Activated T-cell treated with anti-CD3 and anti-CD28 coated beads for 24 hours (primary cell): ENCODE results near the gene EIF6.
"Not testable (repeated sequence)": the region's sequence is repeated elsewhere in the genome, so short reads cannot be mapped to it uniquely, and the experiment has no call there.

Source experiments
- DNase-seq: peaks from one replicate; pipeline ENCODE4 v3.0.0-alpha.2; 2020; ENCODE audit warnings: low read depth

The EIF6 gene

DNA sequence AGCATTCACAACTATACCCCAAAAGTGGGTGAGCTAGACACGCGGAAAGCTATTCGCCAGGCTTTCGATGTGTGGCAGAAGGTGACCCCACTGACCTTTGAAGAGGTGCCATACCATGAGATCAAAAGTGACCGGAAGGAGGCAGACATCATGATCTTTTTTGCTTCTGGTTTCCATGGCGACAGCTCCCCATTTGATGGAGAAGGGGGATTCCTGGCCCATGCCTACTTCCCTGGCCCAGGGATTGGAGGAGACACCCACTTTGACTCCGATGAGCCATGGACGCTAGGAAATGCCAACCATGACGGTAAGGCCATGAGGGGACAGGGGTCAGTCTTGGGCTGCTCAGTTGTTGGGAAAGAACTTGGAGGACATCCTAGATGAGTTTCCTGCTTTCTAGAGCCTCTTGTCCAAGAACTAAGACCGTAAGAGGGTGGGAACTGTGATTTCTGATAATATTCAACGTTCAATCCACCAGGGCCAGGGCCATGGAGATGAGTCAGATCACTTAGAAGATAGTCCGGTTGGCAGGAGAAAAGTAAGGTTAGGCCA, 30.0 kb downstream of the EIF6 start:
- no peak for DNase-seq

GRCh38 chr20:35253010-35253409, 31.6 kb downstream of the EIF6 start:
- no peak for DNase-seq

DNA sequence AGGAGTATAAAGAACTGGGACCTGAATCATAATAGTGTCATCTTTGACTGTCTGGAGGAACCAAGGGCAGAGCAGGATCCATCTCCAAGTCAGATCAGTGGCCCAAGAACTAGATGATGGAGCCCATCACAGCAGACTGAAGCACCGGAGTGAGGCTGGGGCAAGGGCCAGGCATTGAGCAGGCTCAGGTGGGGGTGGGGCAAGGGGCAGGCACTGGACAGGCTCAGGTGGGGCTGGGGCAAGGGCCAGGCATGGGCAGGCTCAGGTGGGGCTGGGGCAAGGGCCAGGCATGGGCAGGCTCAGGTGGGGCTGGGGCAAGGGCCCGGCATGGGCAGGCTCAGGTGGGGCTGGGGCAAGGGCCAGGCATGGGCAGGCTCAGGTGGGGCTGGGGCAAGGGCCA, 32.0 kb downstream of the EIF6 start:
- DNase-seq: not testable (repeated sequence)

GRCh38 chr20:35252037-35252461, 32.5 kb downstream of the EIF6 start:
- DNase-seq: no peak

DNA sequence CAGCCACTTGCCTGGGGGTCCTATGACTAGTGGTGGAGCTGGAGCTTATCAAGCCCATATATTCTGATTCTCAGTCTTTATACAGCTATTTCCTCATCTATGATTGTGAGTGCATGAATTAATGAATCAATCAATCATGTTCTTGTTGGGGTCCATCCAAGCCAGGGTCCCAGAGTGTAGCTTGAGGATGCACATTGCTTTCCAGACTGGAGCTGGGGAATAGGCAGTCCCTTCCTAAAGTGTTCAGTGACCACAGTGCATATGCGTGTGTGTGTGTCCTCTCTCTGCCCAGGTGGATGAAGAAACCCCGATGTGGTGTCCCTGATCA, 33.0 kb downstream of the EIF6 start:
- DNase-seq: no peak

- DNase-seq: no peak
Observed at GRCh38 chr20:35248641-35249475, 35.7 kb downstream of the EIF6 start.

DNA sequence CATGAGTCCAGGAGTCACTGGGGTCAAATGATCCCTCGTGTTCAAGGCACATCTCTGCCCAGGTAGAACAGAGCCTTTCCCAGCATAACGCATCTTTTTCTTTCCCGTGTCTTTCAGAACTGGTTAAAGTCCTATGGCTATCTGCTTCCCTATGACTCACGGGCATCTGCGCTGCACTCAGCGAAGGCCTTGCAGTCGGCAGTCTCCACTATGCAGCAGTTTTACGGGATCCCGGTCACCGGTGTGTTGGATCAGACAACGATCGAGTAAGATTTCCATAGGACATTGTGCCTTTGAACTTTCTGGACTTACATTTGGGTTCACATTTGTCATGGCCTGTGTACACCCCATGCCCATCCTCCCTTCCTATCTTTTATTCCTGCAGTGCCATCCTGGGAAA, 37.8 kb downstream of the EIF6 start:
- DNase-seq: no peak

GRCh38 chr20:35243986-35244385, 40.6 kb downstream of the EIF6 start:
- DNase-seq: no peak

GRCh38 chr20:35243317-35243716, 41.3 kb downstream of the EIF6 start:
- no peak for DNase-seq

- DNase-seq: no peak
Observed at GRCh38 chr20:35240811-35241293, 43.7 kb downstream of the EIF6 start.

- DNase-seq: no peak
Observed at GRCh38 chr20:35240083-35240810, 44.3 kb downstream of the EIF6 start.

GRCh38 chr20:35238735-35239134, 45.8 kb downstream of the EIF6 start:
- DNase-seq: no peak

GRCh38 chr20:35238170-35238569, 46.4 kb downstream of the EIF6 start:
- DNase-seq: no peak

GRCh38 chr20:35237486-35237885, 47.1 kb downstream of the EIF6 start:
- no peak for DNase-seq

DNA sequence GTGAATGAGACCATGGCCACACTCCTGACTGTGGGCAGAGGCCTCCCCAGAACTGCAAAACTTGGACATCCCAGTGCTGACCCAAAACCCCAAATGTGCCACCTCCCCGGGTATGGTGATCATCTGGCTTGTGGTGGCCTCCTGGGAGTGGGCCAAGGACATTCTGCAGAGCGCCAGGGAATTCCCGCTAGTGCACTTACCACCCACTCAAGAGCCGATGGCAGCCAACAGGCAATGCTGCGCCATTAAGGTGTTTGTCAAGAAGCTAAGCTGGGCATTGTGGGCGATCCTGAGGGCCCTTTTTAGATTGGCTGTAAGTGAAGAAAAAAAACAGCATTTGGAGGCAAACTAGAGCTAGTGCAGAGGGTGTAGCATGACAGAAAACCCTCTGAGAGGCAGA, 48.7 kb downstream of the EIF6 start:
- no peak for DNase-seq

DNA sequence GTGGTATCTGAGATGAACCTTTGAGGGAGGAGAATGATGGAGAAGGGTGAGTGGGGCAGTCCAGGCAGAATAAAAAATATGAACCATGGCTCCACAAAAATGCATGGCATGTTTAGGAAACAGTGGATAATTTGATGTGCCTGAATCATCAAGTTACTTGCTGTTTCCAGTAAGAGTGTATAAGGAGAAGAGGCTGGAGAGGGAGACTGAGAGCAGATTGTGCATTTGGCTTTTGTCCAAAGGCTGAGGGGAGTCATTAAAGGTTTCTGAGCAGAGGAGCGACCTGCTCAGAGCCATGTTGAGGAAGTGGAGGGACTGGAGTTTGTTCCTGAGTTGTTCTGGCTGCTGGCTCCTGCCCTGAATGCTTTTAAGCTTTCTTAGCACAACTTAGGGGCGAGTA, 52.0 kb downstream of the EIF6 start:
- no peak for DNase-seq
